Coronary artery (tissue), 2 donors: ENCODE data around the gene SYT4.

Source experiments
- DNase-seq: peaks from one replicate; pipeline ENCODE4 v3.0.0-alpha.2; 2017; ENCODE audit warnings: low spot score
- H3K27ac ChIP-seq, 2 donors: fragments of 200-600 bp; sonication (generic); one replicate each; pipeline ENCODE4 v1.5.1; 2016 to 2019
- H3K4me3 ChIP-seq: fragments of 200-600 bp; sonication (generic); 2 replicates; pipeline ENCODE4 v1.5.1; 2016; ENCODE audit warnings: mild to moderate bottlenecking, moderate library complexity
- TF ChIP-seq, protein P1 (sequence below): fragments of 200-600 bp; sonication (generic); IDR thresholded peaks from one replicate; pipeline ENCODE4 v1.5.1; 2019; ENCODE audit warnings: antibody characterized with exemption

The SYT4 gene

GRCh38 chr18:43271593-43272432, 5.5 kb downstream of the SYT4 start:
- TF ChIP-seq, protein P1, sequence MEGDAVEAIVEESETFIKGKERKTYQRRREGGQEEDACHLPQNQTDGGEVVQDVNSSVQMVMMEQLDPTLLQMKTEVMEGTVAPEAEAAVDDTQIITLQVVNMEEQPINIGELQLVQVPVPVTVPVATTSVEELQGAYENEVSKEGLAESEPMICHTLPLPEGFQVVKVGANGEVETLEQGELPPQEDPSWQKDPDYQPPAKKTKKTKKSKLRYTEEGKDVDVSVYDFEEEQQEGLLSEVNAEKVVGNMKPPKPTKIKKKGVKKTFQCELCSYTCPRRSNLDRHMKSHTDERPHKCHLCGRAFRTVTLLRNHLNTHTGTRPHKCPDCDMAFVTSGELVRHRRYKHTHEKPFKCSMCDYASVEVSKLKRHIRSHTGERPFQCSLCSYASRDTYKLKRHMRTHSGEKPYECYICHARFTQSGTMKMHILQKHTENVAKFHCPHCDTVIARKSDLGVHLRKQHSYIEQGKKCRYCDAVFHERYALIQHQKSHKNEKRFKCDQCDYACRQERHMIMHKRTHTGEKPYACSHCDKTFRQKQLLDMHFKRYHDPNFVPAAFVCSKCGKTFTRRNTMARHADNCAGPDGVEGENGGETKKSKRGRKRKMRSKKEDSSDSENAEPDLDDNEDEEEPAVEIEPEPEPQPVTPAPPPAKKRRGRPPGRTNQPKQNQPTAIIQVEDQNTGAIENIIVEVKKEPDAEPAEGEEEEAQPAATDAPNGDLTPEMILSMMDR = peak; percentile 22
- no peak overlapping the region for H3K27ac ChIP-seq
- no peak for DNase-seq
- H3K4me3 ChIP-seq = no peak overlapping the region

- H3K4me3 ChIP-seq = no peak overlapping the region
- no peak for DNase-seq
- H3K27ac ChIP-seq = no peak overlapping the region
- TF ChIP-seq, protein P1 = no peak
These were observed 9.5 kb downstream of the SYT4 start for GRCh38 chr18:43267818-43268217.

DNA sequence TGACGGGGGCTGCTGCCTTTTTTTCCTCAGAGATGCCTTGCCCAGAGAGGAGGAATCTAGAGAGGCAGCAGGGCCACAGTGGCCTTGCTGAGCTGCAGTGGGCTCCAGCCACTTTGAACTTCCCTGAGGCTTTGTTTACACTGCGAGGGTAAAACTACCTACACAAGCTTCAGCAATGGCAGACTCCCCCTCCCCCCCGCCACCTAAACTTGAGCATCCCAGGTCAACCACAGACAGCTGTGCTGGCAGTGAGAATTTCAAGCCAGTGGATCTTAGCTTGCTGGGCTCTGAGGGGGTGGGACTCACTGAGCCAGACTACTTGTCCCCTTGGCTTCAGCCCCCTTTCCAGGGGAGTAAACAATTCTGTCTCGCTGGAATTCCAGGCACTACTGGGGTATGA, 11.8 kb downstream of the SYT4 start:
- no peak overlapping the region for H3K27ac ChIP-seq
- no peak overlapping the region for H3K4me3 ChIP-seq
- DNase-seq = no peak
- TF ChIP-seq, protein P1 = no peak

DNA sequence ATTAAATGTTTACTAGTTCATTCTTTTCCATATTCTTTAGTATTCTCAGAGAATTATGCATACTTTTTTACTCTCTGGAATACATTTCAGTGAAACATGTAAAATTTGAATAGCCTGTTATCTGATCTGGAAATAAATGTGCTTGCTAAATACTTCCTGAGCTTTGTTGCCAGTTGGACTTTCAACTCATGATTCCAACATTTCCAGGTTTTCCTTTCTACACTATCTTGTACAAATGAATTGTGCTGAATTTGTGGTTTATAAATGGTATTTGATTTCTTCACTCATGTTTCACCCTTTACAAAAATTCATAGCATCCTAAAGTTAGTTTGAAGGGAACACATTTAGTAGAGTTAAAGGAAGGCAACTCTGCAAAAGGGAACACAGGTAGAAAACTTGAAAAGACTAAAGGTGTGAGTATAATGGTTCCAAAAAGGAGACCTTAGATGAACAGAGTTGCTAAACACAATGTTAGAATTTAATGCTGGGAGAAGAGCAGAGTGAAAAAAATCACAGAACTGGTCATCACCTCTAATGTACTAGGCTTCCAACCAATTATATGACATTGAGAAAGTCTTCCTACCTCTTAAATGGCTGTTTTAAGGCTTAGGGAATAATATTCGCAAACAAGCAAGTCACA, 28.6 kb downstream of the SYT4 start:
- TF ChIP-seq, protein P1 = no peak
- Histone ChIP-seq H3K4me3 (no peak overlapping the region), H3K27ac (no peak overlapping the region)
- DNase-seq = no peak

GRCh38 chr18:43247944-43248343, 29.3 kb downstream of the SYT4 start:
- TF ChIP-seq, protein P1 = no peak
- Histone ChIP-seq H3K27ac (no peak overlapping the region), H3K4me3 (no peak overlapping the region)
- no peak for DNase-seq

- H3K27ac ChIP-seq = no peak overlapping the region
- TF ChIP-seq, protein P1 = no peak
- H3K4me3 ChIP-seq = no peak overlapping the region
These were observed 38.9 kb downstream of the SYT4 start for GRCh38 chr18:43238429-43238828.

DNA sequence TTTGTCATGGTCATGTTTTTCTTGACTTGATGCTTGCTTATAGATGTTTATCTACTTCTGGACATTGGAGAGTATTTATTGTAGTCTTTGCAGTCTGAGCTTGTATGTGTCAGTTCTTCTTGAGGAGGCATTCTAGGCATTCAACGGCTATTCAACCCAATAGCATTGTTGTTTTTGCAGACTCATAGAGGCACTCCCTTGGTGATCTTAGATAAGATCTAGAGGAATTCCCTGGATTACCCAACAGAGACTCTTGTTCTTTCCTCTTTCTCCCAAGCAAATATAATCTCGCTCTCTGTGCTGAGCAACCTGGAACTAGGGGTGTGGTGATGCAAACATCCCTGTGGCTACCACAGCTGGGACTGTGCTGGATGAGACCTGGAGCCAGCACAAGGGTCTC, 40.4 kb downstream of the SYT4 start:
- no peak for DNase-seq
- no peak overlapping the region for H3K4me3 ChIP-seq
- TF ChIP-seq, protein P1 = no peak
- no peak overlapping the region for H3K27ac ChIP-seq

More at GRCh38 chr18:43238429-43238828, 38.9 kb downstream of the SYT4 start:
- no peak for DNase-seq
